Activated CD4-positive, alpha-beta T cell treated with anti-CD3 and anti-CD28 coated beads, Interleukin-2, amount 50 U/mL, for 4 hours (primary cell): ENCODE measurements around the gene FXYD5.

Source experiments
- DNase-seq, 2 experiments: peaks; one replicate each; pipeline ENCODE4 v3.0.0-alpha.2; 2020

The FXYD5 gene

GRCh38 chr19:35154525-35155406 is at the start of gene FXYD5:
FXYD5 (plus strand) TSS chr19:35154735; CDS start chr19:35155551, 816 bp downstream.
- DNase-seq, result peak; percentile 84 to 87

- no peak for DNase-seq
These were observed 49.5 kb upstream of the FXYD5 start for GRCh38 chr19:35105047-35105410.

GRCh38 chr19:35105411-35106290 is 48.9 kb upstream of the FXYD5 start:
- DNase-seq, result no peak

- DNase-seq, result no peak
These were observed 48.3 kb upstream of the FXYD5 start for GRCh38 chr19:35106291-35106583.

- no peak for DNase-seq
These were observed 47.5 kb upstream of the FXYD5 start for GRCh38 chr19:35106898-35107541.

- no peak for DNase-seq
These were observed 47.0 kb upstream of the FXYD5 start for GRCh38 chr19:35107545-35107944.

- DNase-seq, result no peak
These were observed 45.8 kb upstream of the FXYD5 start for GRCh38 chr19:35108730-35109129.

- no peak for DNase-seq
These were observed 45.0 kb upstream of the FXYD5 start for GRCh38 chr19:35109395-35110112.

GRCh38 chr19:35110974-35111373 is 43.6 kb upstream of the FXYD5 start:
- DNase-seq, result no peak

GRCh38 chr19:35112995-35113688 is 41.4 kb upstream of the FXYD5 start:
- no peak for DNase-seq

- peak; percentile 60 for DNase-seq
These were observed 40.0 kb upstream of the FXYD5 start for GRCh38 chr19:35114353-35115176.

GRCh38 chr19:35115177-35115951 is 39.2 kb upstream of the FXYD5 start, which contains the start of gene FXYD3:
FXYD3 (plus strand) TSS chr19:35115823; CDS start chr19:35119377, 3,554 bp downstream.
- no peak for DNase-seq

GRCh38 chr19:35116072-35116801 is 38.3 kb upstream of the FXYD5 start:
- DNase-seq, result no peak

- no peak for DNase-seq
These were observed 37.4 kb upstream of the FXYD5 start for GRCh38 chr19:35117116-35117515.

GRCh38 chr19:35117799-35118198 is 36.7 kb upstream of the FXYD5 start:
- no peak for DNase-seq

GRCh38 chr19:35118268-35119020 is 36.1 kb upstream of the FXYD5 start:
- DNase-seq, result no peak

GRCh38 chr19:35119091-35119490 is 35.4 kb upstream of the FXYD5 start:
- DNase-seq, result no peak

- DNase-seq, result no peak
These were observed 34.9 kb upstream of the FXYD5 start for GRCh38 chr19:35119578-35120155.
